ENCODE measurements around the gene AGPS. TPM values are rescaled to one million over a fixed set of nuclear protein-coding genes. Genes with fewer than 3 reads are reported as not detected.

The AGPS gene
- total RNA-seq, 4 donors from 2014 or later: 21.4 to 50.9 (median 34.3) TPM

DNA sequence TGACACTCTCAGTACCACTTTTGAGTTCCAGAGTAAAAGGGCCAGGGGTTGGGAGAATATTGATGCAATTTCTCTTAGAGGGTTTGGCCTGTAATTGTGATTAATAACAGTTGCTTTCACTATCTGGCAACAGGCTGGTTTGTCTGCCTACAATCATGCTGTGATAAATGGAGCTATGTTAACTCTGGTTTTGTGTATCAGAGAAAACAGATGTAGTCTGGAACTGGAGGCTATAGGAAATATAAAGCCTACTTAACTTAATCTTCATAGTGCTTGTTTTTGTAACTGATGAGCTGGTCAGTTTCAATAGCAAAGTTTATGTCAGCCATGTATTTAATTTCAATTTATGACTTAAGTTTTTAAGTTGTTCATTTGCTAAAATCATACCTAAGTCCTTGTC, 138.0 kb downstream of the AGPS start:
- H3K36me3 ChIP-seq: peaks cover 0 to 15% of the 10 kb centered on the region in 2 donors
- no peak for ATAC-seq
- TF ChIP-seq POLR2AphosphoS5 (IDR thresholded peaks at IDR 0.05): no peak
- TF ChIP-seq POLR2A (IDR thresholded peaks at IDR 0.05): no peak
- TF ChIP-seq, protein P1, sequence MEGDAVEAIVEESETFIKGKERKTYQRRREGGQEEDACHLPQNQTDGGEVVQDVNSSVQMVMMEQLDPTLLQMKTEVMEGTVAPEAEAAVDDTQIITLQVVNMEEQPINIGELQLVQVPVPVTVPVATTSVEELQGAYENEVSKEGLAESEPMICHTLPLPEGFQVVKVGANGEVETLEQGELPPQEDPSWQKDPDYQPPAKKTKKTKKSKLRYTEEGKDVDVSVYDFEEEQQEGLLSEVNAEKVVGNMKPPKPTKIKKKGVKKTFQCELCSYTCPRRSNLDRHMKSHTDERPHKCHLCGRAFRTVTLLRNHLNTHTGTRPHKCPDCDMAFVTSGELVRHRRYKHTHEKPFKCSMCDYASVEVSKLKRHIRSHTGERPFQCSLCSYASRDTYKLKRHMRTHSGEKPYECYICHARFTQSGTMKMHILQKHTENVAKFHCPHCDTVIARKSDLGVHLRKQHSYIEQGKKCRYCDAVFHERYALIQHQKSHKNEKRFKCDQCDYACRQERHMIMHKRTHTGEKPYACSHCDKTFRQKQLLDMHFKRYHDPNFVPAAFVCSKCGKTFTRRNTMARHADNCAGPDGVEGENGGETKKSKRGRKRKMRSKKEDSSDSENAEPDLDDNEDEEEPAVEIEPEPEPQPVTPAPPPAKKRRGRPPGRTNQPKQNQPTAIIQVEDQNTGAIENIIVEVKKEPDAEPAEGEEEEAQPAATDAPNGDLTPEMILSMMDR (IDR thresholded peaks at IDR 0.05): no peak
- no peak for TF ChIP-seq EP300 (IDR thresholded peaks at IDR 0.05)
- no peak overlapping the region for H3K27ac ChIP-seq
- H3K9me3 ChIP-seq: no peaks in the 10 kb centered on the region
- H3K27me3 ChIP-seq: no peaks in the 10 kb centered on the region
- no peaks in the 10 kb centered on the region for H3K4me1 ChIP-seq
- H3K4me3 ChIP-seq: no peak overlapping the region

DNA sequence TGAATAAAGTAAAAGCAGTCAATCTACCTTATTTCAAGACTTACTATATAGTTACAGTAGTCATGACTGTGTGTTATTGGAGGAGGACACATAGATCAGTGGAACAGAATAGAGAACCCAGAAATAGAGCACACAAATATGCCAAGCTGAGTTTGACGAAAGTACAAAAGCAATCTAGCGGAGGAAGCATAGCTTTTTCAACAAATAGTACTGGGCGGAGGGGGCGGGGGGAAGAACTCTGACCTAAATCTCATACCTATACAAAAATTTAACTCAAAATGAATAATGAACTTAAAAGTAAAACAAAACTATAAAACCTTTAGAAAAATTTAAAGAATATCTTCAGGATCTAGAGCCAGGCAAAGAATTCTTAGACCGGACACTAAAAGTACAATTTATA, 139.1 kb downstream of the AGPS start:
- no peak overlapping the region for H3K4me3 ChIP-seq
- no peak for ATAC-seq
- no peaks in the 10 kb centered on the region for H3K4me1 ChIP-seq
- no peak for TF ChIP-seq EP300 (IDR thresholded peaks at IDR 0.05)
- TF ChIP-seq, protein P1 (IDR thresholded peaks at IDR 0.05): no peak
- TF ChIP-seq POLR2AphosphoS5 (IDR thresholded peaks at IDR 0.05): no peak
- TF ChIP-seq POLR2A (IDR thresholded peaks at IDR 0.05): no peak
- H3K36me3 ChIP-seq: peaks cover 0 to 6% of the 10 kb centered on the region in 2 donors
- no peak overlapping the region for H3K27ac ChIP-seq
- WGBS, 2 donors (ENCODE audit: low coverage in 1 of 2): 95 to 98% methylated on average over 5 of the region's 5 CpGs
- H3K27me3 ChIP-seq: no peaks in the 10 kb centered on the region
- H3K9me3 ChIP-seq: no peaks in the 10 kb centered on the region

GRCh38 chr2:177532567-177532966, 140.0 kb downstream of the AGPS start:
- WGBS, 2 donors (ENCODE audit: low coverage in 1 of 2): 88 to 100% methylated on average over 1 of the region's 1 CpG
- H3K9me3 ChIP-seq: no peaks in the 10 kb centered on the region
- ATAC-seq: no peak

DNA sequence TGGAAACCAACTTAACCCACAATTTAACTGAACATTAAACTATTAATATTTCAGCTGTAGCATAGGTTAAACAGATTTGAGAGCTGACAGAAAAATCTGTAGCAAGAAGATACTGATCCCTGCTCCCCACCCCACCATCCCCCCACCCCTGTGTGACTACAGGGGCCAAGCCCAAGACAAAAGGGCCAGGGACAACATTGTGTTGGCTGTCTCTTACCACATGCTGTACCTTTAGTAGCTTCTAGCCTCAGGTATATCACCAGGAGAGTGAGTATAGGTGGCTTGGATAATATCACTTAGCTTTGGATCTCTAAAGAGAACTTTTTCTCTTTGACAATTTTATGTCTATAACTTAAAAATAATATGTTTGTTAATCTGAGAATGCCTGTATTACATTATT, 140.7 kb downstream of the AGPS start:
- H3K9me3 ChIP-seq: no peaks in the 10 kb centered on the region
- H3K27me3 ChIP-seq: no peaks in the 10 kb centered on the region
- H3K36me3 ChIP-seq: peaks cover 0 to 5% of the 10 kb centered on the region in 2 donors
- no peaks in the 10 kb centered on the region for H3K4me1 ChIP-seq
- no peak for TF ChIP-seq POLR2AphosphoS5 (IDR thresholded peaks at IDR 0.05)
- H3K4me3 ChIP-seq: no peak overlapping the region
- no peak overlapping the region for H3K27ac ChIP-seq
- ATAC-seq: no peak

More at GRCh38 chr2:177532567-177532966, 140.0 kb downstream of the AGPS start:
- no peak for TF ChIP-seq POLR2AphosphoS5 (IDR thresholded peaks at IDR 0.05)
- no peak for TF ChIP-seq EP300 (IDR thresholded peaks at IDR 0.05)
- TF ChIP-seq, protein P1 (IDR thresholded peaks at IDR 0.05): no peak
- TF ChIP-seq POLR2A (IDR thresholded peaks at IDR 0.05): no peak
- no peaks in the 10 kb centered on the region for H3K36me3 ChIP-seq
- no peaks in the 10 kb centered on the region for H3K4me1 ChIP-seq
- no peak overlapping the region for H3K4me3 ChIP-seq
- no peaks in the 10 kb centered on the region for H3K27me3 ChIP-seq
- H3K27ac ChIP-seq: no peak overlapping the region

DNA sequence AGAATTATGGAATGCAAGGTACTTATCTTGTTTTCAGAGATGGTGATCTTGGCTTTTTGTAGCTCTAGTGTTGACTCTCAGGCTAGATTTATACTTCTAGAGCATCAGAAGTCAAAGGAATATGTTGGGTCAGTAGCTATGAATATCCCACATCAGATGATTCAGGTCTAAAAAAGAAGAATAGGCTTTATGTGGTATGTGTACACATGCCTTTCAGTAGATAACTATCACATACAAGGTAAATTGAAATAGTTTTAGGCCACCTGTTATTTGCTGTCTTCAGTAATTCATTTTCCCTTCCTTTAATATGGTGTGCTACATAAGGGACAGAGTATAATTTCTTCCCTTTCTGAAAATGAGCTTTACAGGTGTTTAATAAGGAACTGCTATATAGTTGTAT, 142.4 kb downstream of the AGPS start:
- H3K4me1 ChIP-seq: no peaks in the 10 kb centered on the region
- no peak for TF ChIP-seq POLR2AphosphoS5 (IDR thresholded peaks at IDR 0.05)
- TF ChIP-seq POLR2A (IDR thresholded peaks at IDR 0.05): no peak
- TF ChIP-seq, protein P1 (IDR thresholded peaks at IDR 0.05): no peak
- TF ChIP-seq EP300 (IDR thresholded peaks at IDR 0.05): no peak
- H3K36me3 ChIP-seq: peaks cover 0 to 10% of the 10 kb centered on the region in 2 donors
- no peaks in the 10 kb centered on the region for H3K9me3 ChIP-seq
- no peak overlapping the region for H3K27ac ChIP-seq
- no peak overlapping the region for H3K4me3 ChIP-seq
- H3K27me3 ChIP-seq: no peaks in the 10 kb centered on the region
- ATAC-seq: no peak

Measured in gastroesophageal sphincter (tissue), 4 donors.